ENCODE measurements around the gene GPR25. TPM values are rescaled to one million over a fixed set of nuclear protein-coding genes. Genes with fewer than 3 reads are reported as not detected.
A peak's percentile ranks its signal among the peaks of the same experiment; 100 is the strongest.

The GPR25 gene
- total RNA-seq, 1 donor from 2014 or later, result 0.25 TPM

DNA sequence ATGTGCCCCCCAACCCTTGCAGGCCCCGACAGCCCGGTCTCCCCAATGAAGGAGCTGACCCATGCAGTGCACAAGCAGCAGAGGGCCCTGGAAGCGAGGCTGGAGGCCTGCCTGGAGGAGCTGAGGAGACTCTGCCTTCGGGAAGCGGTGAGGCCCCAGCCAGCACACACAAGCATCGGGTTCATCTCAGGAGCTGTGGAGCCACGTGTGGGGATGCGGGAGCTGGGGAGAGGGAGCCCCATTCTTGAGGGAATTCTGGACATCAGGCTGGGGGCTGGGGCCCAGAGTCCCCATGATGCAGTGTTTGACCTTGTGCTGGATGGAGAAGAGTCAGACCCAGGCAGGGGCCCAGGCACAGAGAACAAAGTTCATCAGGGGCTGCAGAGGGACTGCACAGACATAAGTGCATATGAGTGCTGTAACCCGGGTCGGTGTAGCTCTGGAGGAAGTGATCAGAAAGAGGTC is 26.7 kb downstream of the GPR25 start:
- no peak for DNase-seq (ENCODE audit: low spot score in 2 of 2, unreplicated experiment in 2 of 2)
- Mint-ChIP-seq H3K27me3 (ENCODE audit: low read depth) (no peaks in the 10 kb centered on the region), H3K36me3 (peaks cover 19% of the 10 kb centered on the region), H3K9me3 (no peaks in the 10 kb centered on the region), H3K27ac (no peak overlapping the region), H3K4me1 (peaks cover 42% of the 10 kb centered on the region), H3K4me3 (no peak overlapping the region)
- TF ChIP-seq, protein P1, sequence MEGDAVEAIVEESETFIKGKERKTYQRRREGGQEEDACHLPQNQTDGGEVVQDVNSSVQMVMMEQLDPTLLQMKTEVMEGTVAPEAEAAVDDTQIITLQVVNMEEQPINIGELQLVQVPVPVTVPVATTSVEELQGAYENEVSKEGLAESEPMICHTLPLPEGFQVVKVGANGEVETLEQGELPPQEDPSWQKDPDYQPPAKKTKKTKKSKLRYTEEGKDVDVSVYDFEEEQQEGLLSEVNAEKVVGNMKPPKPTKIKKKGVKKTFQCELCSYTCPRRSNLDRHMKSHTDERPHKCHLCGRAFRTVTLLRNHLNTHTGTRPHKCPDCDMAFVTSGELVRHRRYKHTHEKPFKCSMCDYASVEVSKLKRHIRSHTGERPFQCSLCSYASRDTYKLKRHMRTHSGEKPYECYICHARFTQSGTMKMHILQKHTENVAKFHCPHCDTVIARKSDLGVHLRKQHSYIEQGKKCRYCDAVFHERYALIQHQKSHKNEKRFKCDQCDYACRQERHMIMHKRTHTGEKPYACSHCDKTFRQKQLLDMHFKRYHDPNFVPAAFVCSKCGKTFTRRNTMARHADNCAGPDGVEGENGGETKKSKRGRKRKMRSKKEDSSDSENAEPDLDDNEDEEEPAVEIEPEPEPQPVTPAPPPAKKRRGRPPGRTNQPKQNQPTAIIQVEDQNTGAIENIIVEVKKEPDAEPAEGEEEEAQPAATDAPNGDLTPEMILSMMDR (IDR thresholded peaks at IDR 0.05; ENCODE audit: unreplicated experiment), result no peak

GRCh38 chr1:200899954-200900867 is 27.4 kb downstream of the GPR25 start:
- Mint-ChIP-seq H3K9me3 (no peaks in the 10 kb centered on the region), H3K4me3 (no peak overlapping the region), H3K4me1 (peaks cover 35% of the 10 kb centered on the region), H3K36me3 (peaks cover 19% of the 10 kb centered on the region), H3K27me3 (ENCODE audit: low read depth) (no peaks in the 10 kb centered on the region), H3K27ac (no peak overlapping the region)
- TF ChIP-seq, protein P1 (IDR thresholded peaks at IDR 0.05; ENCODE audit: unreplicated experiment), result no peak
- DNase-seq (ENCODE audit: low spot score in 2 of 2, unreplicated experiment in 2 of 2), result no peak

DNA sequence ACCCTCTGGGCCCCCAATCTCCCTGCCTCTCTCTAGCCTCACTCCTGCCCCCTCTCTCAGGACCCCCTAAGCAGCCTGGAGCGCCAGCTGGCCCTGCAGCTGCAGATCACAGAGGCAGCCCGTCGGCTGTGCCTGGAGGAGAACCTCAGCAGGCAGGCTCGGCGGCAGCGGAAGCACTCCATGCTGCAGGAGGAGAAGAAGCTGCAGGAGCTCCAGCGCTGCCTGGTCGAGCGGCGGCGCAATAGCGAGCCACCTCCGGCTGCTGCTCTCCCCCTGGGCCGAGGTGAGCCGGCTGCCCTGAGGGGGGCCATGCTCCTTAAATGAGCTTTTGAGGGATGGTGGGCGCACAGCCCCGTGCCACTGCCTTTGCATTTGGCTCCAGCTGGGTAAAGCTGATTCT is 28.1 kb downstream of the GPR25 start:
- Mint-ChIP-seq H3K4me3 (no peak overlapping the region), H3K9me3 (no peaks in the 10 kb centered on the region), H3K4me1 (peaks cover 28% of the 10 kb centered on the region), H3K27me3 (ENCODE audit: low read depth) (no peaks in the 10 kb centered on the region), H3K36me3 (peaks cover 19% of the 10 kb centered on the region), H3K27ac (no peak overlapping the region)
- no peak for DNase-seq (ENCODE audit: low spot score in 2 of 2, unreplicated experiment in 2 of 2)
- TF ChIP-seq, protein P1 (IDR thresholded peaks at IDR 0.05; ENCODE audit: unreplicated experiment), result no peak

- Mint-ChIP-seq H3K27ac (no peak overlapping the region), H3K9me3 (no peaks in the 10 kb centered on the region), H3K27me3 (ENCODE audit: low read depth) (no peaks in the 10 kb centered on the region), H3K4me1 (peaks cover 23% of the 10 kb centered on the region), H3K36me3 (peaks cover 19% of the 10 kb centered on the region), H3K4me3 (no peak overlapping the region)
- TF ChIP-seq, protein P1 (IDR thresholded peaks at IDR 0.05; ENCODE audit: unreplicated experiment), result no peak
- DNase-seq (ENCODE audit: low spot score in 2 of 2, unreplicated experiment in 2 of 2), result no peak
These were observed 28.6 kb downstream of the GPR25 start for GRCh38 chr1:200901350-200901749.

- TF ChIP-seq, protein P1 (IDR thresholded peaks at IDR 0.05; ENCODE audit: unreplicated experiment), result no peak
- Mint-ChIP-seq H3K36me3 (peaks cover 19% of the 10 kb centered on the region), H3K4me3 (no peak overlapping the region), H3K27ac (peak overlapping the region; percentile 71), H3K9me3 (no peaks in the 10 kb centered on the region), H3K4me1 (peaks cover 19% of the 10 kb centered on the region), H3K27me3 (ENCODE audit: low read depth) (no peaks in the 10 kb centered on the region)
- DNase-seq (ENCODE audit: low spot score in 2 of 2, unreplicated experiment in 2 of 2), result no peak
These were observed 29.1 kb downstream of the GPR25 start for GRCh38 chr1:200901796-200902444.
